Left lung (tissue), 10 donors: ENCODE results near the gene MOB3B. TPM values are rescaled to one million over a fixed set of nuclear protein-coding genes. Genes with fewer than 3 reads are reported as not detected.

Experiments used
- ATAC-seq: fragments of 200-7000 bp; cut with Tn5 transposase; one replicate; pipeline ENCODE4 v1.9.1; 2020; ENCODE audit warnings: moderate library complexity
- DNase-seq, 4 donors: peaks; one replicate each; pipeline ENCODE4 v3.0.0-alpha.2; 2013 to 2020
- H3K27ac ChIP-seq, 2 donors: fragments of 200-600 bp; sonication (generic) in 1 of 2; one replicate each; pipeline versions ENCODE4 v1.5.0 to v1.8.0; 2020 to 2021
- H3K27me3 ChIP-seq, 2 donors: fragments of 200-600 bp; sonication (generic) in 1 of 2; one replicate each; pipeline versions ENCODE4 v1.5.0 to v1.8.0; 2020 to 2021
- H3K36me3 ChIP-seq, 2 donors: fragments of 200-600 bp; sonication (generic) in 1 of 2; one replicate each; pipeline versions ENCODE4 v1.5.0 to v1.8.0; 2020 to 2021
- H3K4me1 ChIP-seq, 2 donors: fragments of 200-600 bp; one replicate each; pipeline ENCODE4 v1.8.0; 2021
- H3K4me3 ChIP-seq, 2 donors: fragments of 200-600 bp; sonication (generic) in 1 of 2; one replicate each; pipeline versions ENCODE4 v1.5.0 to v1.8.0; 2020 to 2021; ENCODE audit warnings: mild to moderate bottlenecking in 1 of 2
- H3K9me3 ChIP-seq, 2 donors: fragments of 200-600 bp; sonication (generic) in 1 of 2; one replicate each; pipeline versions ENCODE4 v1.5.0 to v1.8.0; 2020 to 2021
- CTCF ChIP-seq, 2 donors: fragments of 200-600 bp; sonication (generic) in 1 of 2; IDR thresholded peaks; one replicate each; pipeline versions ENCODE4 v1.5.0 to v1.8.0; 2021; ENCODE audit warnings: antibody characterized with exemption in 2 of 2
- intact Hi-C, 2 donors: fragments of 100-400 bp; cut with DNase I; formaldehyde crosslinking; loops; one replicate each; pipeline versions ENCODE4 v1.11.2 to v1.14.2; 2022
- polyA plus RNA-seq, 6 donors: library from polyadenylated mRNA; unstranded; fragments of 120-200 nt; gene quantifications; one replicate each; pipeline ENCODE4 v1.2.1, GENCODE V29; 2013; ENCODE audit not compliant: insufficient read length in 6 of 6
- total RNA-seq, 2 donors: library from RNA; stranded (reverse); fragmentation: NEBNext Ultra II Directional; extraction: Animal tissue kit (Norgen Biotek cat#: 25700); gene quantifications; one replicate each; pipeline ENCODE4 v1.2.1, GENCODE V29; 2021
- donor health status: DM: no; HTN: yes; CAD: no.
- donor health status: DM: no; HTN: no; CAD: no.

MOB3B gene
- total and polyA plus RNA-seq, 8 donors, result 7.2 to 18.3 (median 15.8) TPM

- Histone ChIP-seq H3K4me3 (peak overlapping the region; percentile 81 to 88), H3K4me1 (peaks cover 11 to 36% of the 10 kb centered on the region in 2 donors), H3K27ac (peak overlapping the region; percentile 99 to 100), H3K27me3 (no peaks in the 10 kb centered on the region), H3K9me3 (no peaks in the 10 kb centered on the region), H3K36me3 (no peaks in the 10 kb centered on the region)
- DNase-seq, result peak in 2 of 4 donors; percentile 51 to 54
- TF ChIP-seq CTCF (IDR thresholded peaks at IDR 0.05), result no peak
- ATAC-seq, result peak; percentile 45
- intact Hi-C loops, result no loop called here
These were observed 42.9 kb upstream of the MOB3B start for GRCh38 chr9:27572566-27572917.

GRCh38 chr9:27572061-27572460 lies 42.4 kb upstream of the MOB3B start:
- intact Hi-C loops, result no loop called here
- Histone ChIP-seq H3K36me3 (no peaks in the 10 kb centered on the region), H3K4me1 (peaks cover 11 to 36% of the 10 kb centered on the region in 2 donors), H3K27me3 (no peaks in the 10 kb centered on the region), H3K27ac (peak overlapping the region; percentile 99 to 100), H3K4me3 (peak overlapping the region in 1 of 2 donors; percentile 81), H3K9me3 (no peaks in the 10 kb centered on the region)
- DNase-seq (peak in 1 of 4 donors; percentile 34), ATAC-seq (no peak)
- no peak for TF ChIP-seq CTCF (IDR thresholded peaks at IDR 0.05)

GRCh38 chr9:27571011-27571410 lies 41.4 kb upstream of the MOB3B start:
- peak overlapping the region; percentile 99 to 100 for H3K27ac ChIP-seq

GRCh38 chr9:27569406-27569805 lies 39.8 kb upstream of the MOB3B start:
- intact Hi-C loops, result no loop called here
- H3K4me1 ChIP-seq, result peaks cover 10 to 48% of the 10 kb centered on the region in 2 donors
- no peak overlapping the region for H3K4me3 ChIP-seq
- H3K36me3 ChIP-seq, result peaks cover 0 to 26% of the 10 kb centered on the region in 2 donors
- H3K9me3 ChIP-seq, result no peaks in the 10 kb centered on the region
- no peak for TF ChIP-seq CTCF (IDR thresholded peaks at IDR 0.05)
- DNase-seq (no peak), ATAC-seq (no peak)
- no peaks in the 10 kb centered on the region for H3K27me3 ChIP-seq
- H3K27ac ChIP-seq, result no peak overlapping the region

More at GRCh38 chr9:27571011-27571410, 41.4 kb upstream of the MOB3B start:
- no peaks in the 10 kb centered on the region for H3K27me3 ChIP-seq
- peak overlapping the region in 1 of 2 donors; percentile 0 for H3K4me3 ChIP-seq
- no peak for TF ChIP-seq CTCF (IDR thresholded peaks at IDR 0.05)
- no peaks in the 10 kb centered on the region for H3K9me3 ChIP-seq
- no peak for DNase-seq
- ATAC-seq, result no peak
- intact Hi-C loops, result no loop called here
- peaks cover 0 to 10% of the 10 kb centered on the region in 2 donors for H3K36me3 ChIP-seq
- peaks cover 11 to 38% of the 10 kb centered on the region in 2 donors for H3K4me1 ChIP-seq

- Histone ChIP-seq H3K27ac (peak overlapping the region in 1 of 2 donors; percentile 50), H3K36me3 (peaks cover 0 to 43% of the 10 kb centered on the region in 2 donors), H3K9me3 (no peaks in the 10 kb centered on the region), H3K4me1 (peaks cover 0 to 33% of the 10 kb centered on the region in 2 donors), H3K4me3 (no peak overlapping the region), H3K27me3 (no peaks in the 10 kb centered on the region)
- DNase-seq (no peak), ATAC-seq (no peak)
- TF ChIP-seq CTCF (IDR thresholded peaks at IDR 0.05), result no peak
- intact Hi-C loops, result no loop called here
These were observed 36.5 kb upstream of the MOB3B start for GRCh38 chr9:27566118-27566517.
